ENCODE measurements around the gene MAGOHB.

DNA sequence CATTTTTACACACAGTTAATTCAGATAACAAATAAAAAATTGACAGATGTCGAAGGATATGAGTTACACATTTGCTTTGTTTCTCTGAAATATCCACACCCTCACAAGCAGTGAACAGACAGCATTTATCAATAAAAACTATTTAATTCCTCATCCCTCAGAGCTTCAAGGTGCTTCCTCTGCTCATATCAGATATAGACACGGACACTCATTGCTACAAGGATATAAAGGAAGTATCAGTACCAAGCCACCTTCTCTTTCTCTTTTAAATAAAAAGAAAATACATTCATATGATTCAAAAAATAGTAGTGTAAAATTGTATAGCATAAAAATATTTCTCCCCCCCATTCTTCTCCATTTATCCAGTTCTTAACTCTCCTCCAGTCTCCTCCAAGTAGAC, 21.9 kb upstream of the MAGOHB start:
- TF ChIP-seq, protein P1, sequence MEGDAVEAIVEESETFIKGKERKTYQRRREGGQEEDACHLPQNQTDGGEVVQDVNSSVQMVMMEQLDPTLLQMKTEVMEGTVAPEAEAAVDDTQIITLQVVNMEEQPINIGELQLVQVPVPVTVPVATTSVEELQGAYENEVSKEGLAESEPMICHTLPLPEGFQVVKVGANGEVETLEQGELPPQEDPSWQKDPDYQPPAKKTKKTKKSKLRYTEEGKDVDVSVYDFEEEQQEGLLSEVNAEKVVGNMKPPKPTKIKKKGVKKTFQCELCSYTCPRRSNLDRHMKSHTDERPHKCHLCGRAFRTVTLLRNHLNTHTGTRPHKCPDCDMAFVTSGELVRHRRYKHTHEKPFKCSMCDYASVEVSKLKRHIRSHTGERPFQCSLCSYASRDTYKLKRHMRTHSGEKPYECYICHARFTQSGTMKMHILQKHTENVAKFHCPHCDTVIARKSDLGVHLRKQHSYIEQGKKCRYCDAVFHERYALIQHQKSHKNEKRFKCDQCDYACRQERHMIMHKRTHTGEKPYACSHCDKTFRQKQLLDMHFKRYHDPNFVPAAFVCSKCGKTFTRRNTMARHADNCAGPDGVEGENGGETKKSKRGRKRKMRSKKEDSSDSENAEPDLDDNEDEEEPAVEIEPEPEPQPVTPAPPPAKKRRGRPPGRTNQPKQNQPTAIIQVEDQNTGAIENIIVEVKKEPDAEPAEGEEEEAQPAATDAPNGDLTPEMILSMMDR (IDR thresholded peaks at IDR 0.05) = no peak
- TF ChIP-seq POLR2A (IDR thresholded peaks at IDR 0.05) (no peak), EP300 (IDR thresholded peaks at IDR 0.05) (no peak)
